GM20000 (cell line): Measurements from ENCODE around the gene ITGB6.
A peak's percentile ranks its signal among the peaks of the same experiment; 100 is the strongest.

ENCODE experiments used
- DNase-seq: peaks from one replicate; pipeline ENCODE4 v3.0.0; 2012; ENCODE audit warnings: low spot score
- CTCF ChIP-seq: IDR thresholded peaks from 2 replicates; pipeline ENCODE4 v1.5.1; 2012; ENCODE audit warnings: mild to moderate bottlenecking, control low read depth; ENCODE audit errors: extremely low read depth, missing control alignments

ITGB6 gene

GRCh38 chr2:160220545-160221009 lies 20.5 kb upstream of the ITGB6 start:
- no peak for TF ChIP-seq CTCF
- DNase-seq, result no peak

GRCh38 chr2:160220026-160220425 lies 20.0 kb upstream of the ITGB6 start:
- no peak for TF ChIP-seq CTCF
- DNase-seq, result no peak

GRCh38 chr2:160214461-160215445 lies 14.7 kb upstream of the ITGB6 start:
- DNase-seq, result no peak
- no peak for TF ChIP-seq CTCF

- no peak for DNase-seq
Observed at GRCh38 chr2:160213511-160213910, 13.4 kb upstream of the ITGB6 start.

GRCh38 chr2:160210599-160211138 lies 10.6 kb upstream of the ITGB6 start:
- peak; percentile 83 for DNase-seq
- TF ChIP-seq CTCF, result peak; percentile 84

More at GRCh38 chr2:160213511-160213910, 13.4 kb upstream of the ITGB6 start:
- TF ChIP-seq CTCF, result no peak

- no peak for DNase-seq
- TF ChIP-seq CTCF, result no peak
Observed at GRCh38 chr2:160209516-160209856, 9.4 kb upstream of the ITGB6 start.
